Measurements from ENCODE around the gene VPREB3.

Gene VPREB3

GRCh38 chr22:23754220-23754919 is at the start of gene VPREB3:
TSS of gene VPREB3 (minus strand) at chr22:23754425. CDS start at chr22:23754363, 62 bp downstream.
- no peak within 1 kb of the TSS for H3K27ac ChIP-seq
- TF ChIP-seq ZFX (IDR thresholded peaks at IDR 0.05) (no peak), CTCF (conservative IDR thresholded peaks at IDR 0.05) (no peak)

- no peak for TF ChIP-seq CTCF (conservative IDR thresholded peaks at IDR 0.05)
- no peak for TF ChIP-seq ZFX (IDR thresholded peaks at IDR 0.05)
- H3K27ac ChIP-seq, result no peak overlapping the region
Observed at GRCh38 chr22:23803001-23803819, 49.0 kb upstream of the VPREB3 start.

- no peak overlapping the region for H3K27ac ChIP-seq
- TF ChIP-seq CTCF (conservative IDR thresholded peaks at IDR 0.05), result no peak
- no peak for TF ChIP-seq ZFX (IDR thresholded peaks at IDR 0.05)
Observed at GRCh38 chr22:23801886-23802377, 47.7 kb upstream of the VPREB3 start.

- TF ChIP-seq ZFX (IDR thresholded peaks at IDR 0.05) (no peak), CTCF (conservative IDR thresholded peaks at IDR 0.05) (no peak)
- H3K27ac ChIP-seq, result no peak overlapping the region
Observed at GRCh38 chr22:23801238-23801821, 47.1 kb upstream of the VPREB3 start.

- no peak overlapping the region for H3K27ac ChIP-seq
- TF ChIP-seq ZFX (IDR thresholded peaks at IDR 0.05) (no peak), CTCF (conservative IDR thresholded peaks at IDR 0.05) (no peak)
Observed at GRCh38 chr22:23800297-23801237, 46.3 kb upstream of the VPREB3 start.

GRCh38 chr22:23796461-23796860 is 42.2 kb upstream of the VPREB3 start:
- no peak for TF ChIP-seq CTCF (conservative IDR thresholded peaks at IDR 0.05)
- TF ChIP-seq ZFX (IDR thresholded peaks at IDR 0.05), result no peak
- no peak overlapping the region for H3K27ac ChIP-seq
